GM19463 (cell line): ENCODE measurements around the gene GPLD1.
"Not testable (repeated sequence)": the region's sequence is repeated elsewhere in the genome, so short reads cannot be mapped to it uniquely, and the experiment has no call there.

Experiments used
- ATAC-seq: cut with Tn5 transposase; IDR thresholded peaks from one replicate; pipeline ENCODE4 v1.9.1; 2021; ENCODE audit warnings: mild to moderate bottlenecking, moderate library complexity; ENCODE audit not compliant: unreplicated experiment

The GPLD1 gene

GRCh38 chr6:24489470-24489869, at the start of gene GPLD1:
GPLD1 (minus strand) TSS chr6:24489578; CDS start chr6:24489511, 67 bp downstream.
- no peak for ATAC-seq

- no peak for ATAC-seq
Measured at GRCh38 chr6:24537771-24538385, 48.5 kb upstream of the GPLD1 start.

GRCh38 chr6:24537082-24537699, 47.8 kb upstream of the GPLD1 start:
- ATAC-seq, result no peak

- no peak for ATAC-seq
Measured at GRCh38 chr6:24536466-24536865, 47.1 kb upstream of the GPLD1 start.

GRCh38 chr6:24535210-24535609, 45.8 kb upstream of the GPLD1 start:
- no peak for ATAC-seq

GRCh38 chr6:24534329-24534728, 45.0 kb upstream of the GPLD1 start:
- ATAC-seq, result no peak

GRCh38 chr6:24529985-24530384, 40.6 kb upstream of the GPLD1 start:
- ATAC-seq, result no peak

GRCh38 chr6:24524805-24525204, 35.4 kb upstream of the GPLD1 start:
- no peak for ATAC-seq

GRCh38 chr6:24524329-24524728, 35.0 kb upstream of the GPLD1 start:
- no peak for ATAC-seq

- peak; percentile 33 for ATAC-seq
Measured at GRCh38 chr6:24522228-24523176, 33.1 kb upstream of the GPLD1 start.

- ATAC-seq, result peak; percentile 49
Measured at GRCh38 chr6:24520929-24521546, 31.7 kb upstream of the GPLD1 start.

GRCh38 chr6:24517659-24518543, 28.5 kb upstream of the GPLD1 start:
- peak; percentile 66 for ATAC-seq

- ATAC-seq, result peak; percentile 48
Measured at GRCh38 chr6:24513602-24514001, 24.2 kb upstream of the GPLD1 start.

- ATAC-seq, result not testable (repeated sequence)
Measured at GRCh38 chr6:24511976-24512375, 22.6 kb upstream of the GPLD1 start.

GRCh38 chr6:24506814-24507520, 17.6 kb upstream of the GPLD1 start:
- ATAC-seq, result no peak

- no peak for ATAC-seq
Measured at GRCh38 chr6:24504649-24505586, 15.5 kb upstream of the GPLD1 start.

GRCh38 chr6:24504287-24504648, 14.9 kb upstream of the GPLD1 start:
- no peak for ATAC-seq

- ATAC-seq, result no peak
Measured at GRCh38 chr6:24501914-24502313, 12.5 kb upstream of the GPLD1 start.

GRCh38 chr6:24501374-24501773, 12.0 kb upstream of the GPLD1 start:
- no peak for ATAC-seq
